GM12872 (cell line): ENCODE data around the gene DNAJA1.

Experiments used
- TF ChIP-seq, protein P1 (sequence below): IDR thresholded peaks from 3 replicates; pipeline ENCODE4 v1.5.1; 2011; ENCODE audit warnings: low read depth, mild to moderate bottlenecking, low read length, moderate library complexity; ENCODE audit not compliant: insufficient read depth

The DNAJA1 gene

GRCh38 chr9:33022755-33023154 lies 2.3 kb upstream of the DNAJA1 start:
- TF ChIP-seq, protein P1, sequence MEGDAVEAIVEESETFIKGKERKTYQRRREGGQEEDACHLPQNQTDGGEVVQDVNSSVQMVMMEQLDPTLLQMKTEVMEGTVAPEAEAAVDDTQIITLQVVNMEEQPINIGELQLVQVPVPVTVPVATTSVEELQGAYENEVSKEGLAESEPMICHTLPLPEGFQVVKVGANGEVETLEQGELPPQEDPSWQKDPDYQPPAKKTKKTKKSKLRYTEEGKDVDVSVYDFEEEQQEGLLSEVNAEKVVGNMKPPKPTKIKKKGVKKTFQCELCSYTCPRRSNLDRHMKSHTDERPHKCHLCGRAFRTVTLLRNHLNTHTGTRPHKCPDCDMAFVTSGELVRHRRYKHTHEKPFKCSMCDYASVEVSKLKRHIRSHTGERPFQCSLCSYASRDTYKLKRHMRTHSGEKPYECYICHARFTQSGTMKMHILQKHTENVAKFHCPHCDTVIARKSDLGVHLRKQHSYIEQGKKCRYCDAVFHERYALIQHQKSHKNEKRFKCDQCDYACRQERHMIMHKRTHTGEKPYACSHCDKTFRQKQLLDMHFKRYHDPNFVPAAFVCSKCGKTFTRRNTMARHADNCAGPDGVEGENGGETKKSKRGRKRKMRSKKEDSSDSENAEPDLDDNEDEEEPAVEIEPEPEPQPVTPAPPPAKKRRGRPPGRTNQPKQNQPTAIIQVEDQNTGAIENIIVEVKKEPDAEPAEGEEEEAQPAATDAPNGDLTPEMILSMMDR: no peak

GRCh38 chr9:33023661-33024060 lies 1.4 kb upstream of the DNAJA1 start:
- TF ChIP-seq, protein P1: no peak

- TF ChIP-seq, protein P1: no peak
Measured at GRCh38 chr9:33024126-33024965, 727 bp upstream of the DNAJA1 start.

GRCh38 chr9:33025572-33026342 lies 684 bp downstream of the DNAJA1 start:
- TF ChIP-seq, protein P1: no peak

DNA sequence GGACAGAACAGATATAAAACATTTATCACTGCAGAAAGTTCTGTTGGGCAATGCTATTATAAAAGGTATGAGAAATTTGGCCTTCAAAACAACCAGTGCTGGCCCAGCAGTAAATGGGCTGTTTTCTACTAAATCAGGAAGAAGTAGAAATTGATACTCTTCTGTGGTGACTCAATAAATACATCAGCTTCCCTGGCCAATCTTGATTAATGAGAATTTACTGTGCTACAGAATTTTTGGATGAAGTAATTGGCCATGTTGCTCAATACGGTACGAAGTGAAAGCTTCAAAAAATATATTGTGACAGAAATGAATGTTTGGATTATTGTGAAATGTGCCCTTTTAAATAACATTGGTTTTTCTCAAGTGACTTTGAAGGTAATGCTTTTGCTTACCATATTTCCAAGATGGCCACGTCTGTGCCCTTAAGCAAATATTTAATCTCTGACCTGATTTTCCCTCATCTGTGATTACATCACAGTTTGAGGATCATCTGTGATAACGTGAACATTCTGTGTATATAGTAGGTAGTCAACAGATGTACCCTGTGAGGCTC lies 4.2 kb downstream of the DNAJA1 start:
- TF ChIP-seq, protein P1: no peak

GRCh38 chr9:33030285-33030684 lies 5.2 kb downstream of the DNAJA1 start:
- TF ChIP-seq, protein P1: no peak

DNA sequence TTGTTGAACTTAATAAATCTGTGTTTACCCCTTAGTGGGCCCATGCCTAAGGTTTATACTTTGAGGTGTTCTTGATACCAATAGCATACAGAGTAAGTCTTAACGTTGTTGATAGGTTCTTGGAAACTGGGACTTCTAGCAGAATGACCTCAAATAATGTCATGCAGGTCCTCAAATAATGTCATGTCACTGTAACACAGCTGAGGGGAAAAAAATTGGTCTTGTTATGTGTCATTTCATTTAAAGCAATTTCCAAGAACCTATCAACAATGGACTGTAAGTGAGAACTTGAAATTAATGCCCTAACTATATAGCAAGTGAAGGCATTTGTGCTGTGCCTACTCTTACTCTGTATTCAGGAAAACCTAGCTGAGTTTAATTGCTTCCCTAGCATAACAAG lies 7.2 kb downstream of the DNAJA1 start:
- TF ChIP-seq, protein P1: no peak
